SK-N-SH treated with all-trans-retinoic acid at 6 μM for 48 hours (cell line): Measurements from ENCODE around the gene ZNF71.

Source experiments
- CREB5 ChIP-seq: fragments of 250-450 bp; sonication (Bioruptor Pico); IDR thresholded peaks from 2 replicates; pipeline ENCODE4 v1.5.1; 2020; ENCODE audit warnings: low read depth, mild to moderate bottlenecking, moderate library complexity
- CSRNP3 ChIP-seq: fragments of 250-450 bp; sonication (Bioruptor Pico); IDR thresholded peaks from 2 replicates; pipeline ENCODE4 v1.5.1; 2021; ENCODE audit warnings: mild to moderate bottlenecking, moderate library complexity
- ESRRG ChIP-seq: fragments of 250-450 bp; sonication (Bioruptor Pico); IDR thresholded peaks from 2 replicates; pipeline ENCODE4 v1.6.1; 2021; ENCODE audit warnings: mild to moderate bottlenecking
- ISL1 ChIP-seq: fragments of 250-450 bp; sonication (Bioruptor Pico); IDR thresholded peaks from 2 replicates; pipeline ENCODE4 v2.1.2; 2022; ENCODE audit warnings: mild to moderate bottlenecking, moderate library complexity
- PPARA ChIP-seq: fragments of 250-450 bp; sonication (Bioruptor Pico); IDR thresholded peaks from 2 replicates; pipeline ENCODE4 v1.5.0; 2020; ENCODE audit warnings: mild to moderate bottlenecking, borderline replicate concordance
- RARB ChIP-seq: fragments of 250-450 bp; sonication (Bioruptor Pico); IDR thresholded peaks from 2 replicates; pipeline ENCODE4 v1.8.0; 2021; ENCODE audit warnings: mild to moderate bottlenecking, moderate library complexity
- TCF4 ChIP-seq: fragments of 250-450 bp; sonication (Bioruptor Pico); IDR thresholded peaks from 2 replicates; pipeline ENCODE4 v1.8.0; 2021; ENCODE audit warnings: mild to moderate bottlenecking, moderate library complexity, borderline replicate concordance
- ZFP3 ChIP-seq: fragments of 250-450 bp; sonication (Bioruptor Pico); IDR thresholded peaks from 2 replicates; pipeline ENCODE4 v1.5.0; 2020; ENCODE audit warnings: mild to moderate bottlenecking, moderate library complexity

GRCh38 chr19:56639217-56639616, 44.1 kb downstream of the ZNF71 start:
- TF ChIP-seq RARB (CRISPR knock-in tag) (no peak), CSRNP3 (CRISPR knock-in tag) (no peak), TCF4 (CRISPR knock-in tag) (no peak), CREB5 (CRISPR knock-in tag) (no peak), ISL1 (no peak), ESRRG (no peak), ZFP3 (no peak), PPARA (no peak)
